RWPE2 (cell line): Measurements from ENCODE around the gene BLVRA.
A peak's percentile ranks its signal among the peaks of the same experiment; 100 is the strongest.
"Not testable (repeated sequence)": the region's sequence is repeated elsewhere in the genome, so short reads cannot be mapped to it uniquely, and the experiment has no call there.

Experiments used
- ATAC-seq: fragments of 200-7000 bp; cut with Tn5 transposase; 3 replicates; pipeline ENCODE4 v1.9.1; 2021; ENCODE audit warnings: low read depth
- DNase-seq: peaks from one replicate; pipeline ENCODE4 v3.0.0-alpha.2; 2020; ENCODE audit warnings: low spot score
- H3K27ac ChIP-seq: fragments of 450-650 bp; 2 replicates; pipeline ENCODE4 v1.5.1; 2017; ENCODE audit warnings: mild to moderate bottlenecking; ENCODE audit not compliant: poor library complexity, severe bottlenecking
- H3K27me3 ChIP-seq: fragments of 250-450 bp; sonication (Bioruptor Pico); 2 replicates; pipeline ENCODE4 v1.5.1; 2021; ENCODE audit warnings: mild to moderate bottlenecking, moderate library complexity; ENCODE audit not compliant: insufficient read depth, poor library complexity, severe bottlenecking
- H3K36me3 ChIP-seq: fragments of 250-450 bp; sonication (Bioruptor Pico); 2 replicates; pipeline ENCODE4 v1.5.1; 2020; ENCODE audit warnings: low read depth, mild to moderate bottlenecking, moderate library complexity
- H3K4me1 ChIP-seq: fragments of 250-450 bp; sonication (Bioruptor Pico); 2 replicates; pipeline ENCODE4 v1.5.1; 2021; ENCODE audit warnings: mild to moderate bottlenecking, moderate library complexity; ENCODE audit not compliant: insufficient read depth, poor library complexity, severe bottlenecking
- H3K4me3 ChIP-seq: fragments of 250-450 bp; sonication (Bioruptor Pico); 2 replicates; pipeline ENCODE4 v1.5.1; 2021; ENCODE audit warnings: mild to moderate bottlenecking, moderate library complexity; ENCODE audit not compliant: severe bottlenecking
- H3K9me3 ChIP-seq: fragments of 250-450 bp; sonication (Bioruptor Pico); 2 replicates; pipeline ENCODE4 v1.5.1; 2021; ENCODE audit warnings: mild to moderate bottlenecking, moderate library complexity; ENCODE audit not compliant: severe bottlenecking
- TF ChIP-seq, protein P1 (sequence below): fragments of 450-650 bp; IDR thresholded peaks from one replicate; pipeline ENCODE4 v1.5.1; 2017; ENCODE audit warnings: mild to moderate bottlenecking, moderate library complexity; ENCODE audit not compliant: poor library complexity, severe bottlenecking

The BLVRA gene, protein sequence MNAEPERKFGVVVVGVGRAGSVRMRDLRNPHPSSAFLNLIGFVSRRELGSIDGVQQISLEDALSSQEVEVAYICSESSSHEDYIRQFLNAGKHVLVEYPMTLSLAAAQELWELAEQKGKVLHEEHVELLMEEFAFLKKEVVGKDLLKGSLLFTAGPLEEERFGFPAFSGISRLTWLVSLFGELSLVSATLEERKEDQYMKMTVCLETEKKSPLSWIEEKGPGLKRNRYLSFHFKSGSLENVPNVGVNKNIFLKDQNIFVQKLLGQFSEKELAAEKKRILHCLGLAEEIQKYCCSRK

DNA sequence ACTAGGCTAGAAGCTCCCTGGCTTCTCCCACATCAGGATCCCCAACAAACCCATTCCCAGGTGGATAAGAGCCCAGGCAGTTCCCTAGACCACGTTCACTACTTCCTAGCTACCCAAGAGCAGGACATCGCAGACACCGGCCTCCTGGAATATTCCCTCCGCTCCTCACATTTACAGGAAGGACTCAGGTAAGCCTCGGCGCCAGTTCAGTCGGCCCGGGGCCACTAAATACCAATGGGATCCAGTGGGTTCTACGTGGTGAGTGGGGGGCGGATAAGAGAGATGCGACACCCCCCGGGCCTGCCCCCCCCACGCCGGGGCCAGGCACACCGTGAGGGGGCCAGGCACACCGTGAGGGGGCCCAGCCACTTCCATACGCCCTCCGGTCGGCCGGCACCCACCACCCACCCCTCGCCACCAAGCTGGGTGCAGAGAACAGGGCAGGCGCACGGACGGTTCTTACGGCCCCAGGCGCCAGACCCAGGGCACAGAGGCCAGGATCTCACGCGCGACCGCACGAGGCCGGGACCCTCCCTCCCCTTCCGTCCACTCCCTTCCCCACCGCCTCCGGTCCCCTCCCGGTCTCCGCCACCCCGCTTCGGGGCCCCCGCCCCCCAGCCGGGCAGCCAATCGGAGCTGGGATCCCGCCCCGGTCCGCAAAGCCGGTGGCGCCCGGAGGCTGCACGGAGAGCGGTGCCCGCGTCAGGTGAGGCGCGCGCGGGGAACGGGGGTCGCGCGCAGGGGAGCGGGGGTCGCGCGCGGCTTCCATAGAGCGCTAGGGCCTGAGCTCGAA, at the start of gene BLVRA:
BLVRA (plus strand) TSS at position 652 of the 793 bp plus-strand sequence. CDS start 12,479 bp downstream, outside the sequence.
- peak; percentile 63 for ATAC-seq
- DNase-seq = no peak
- peaks cover 13% of the 10 kb centered on the region for H3K4me1 ChIP-seq
- H3K36me3 ChIP-seq = no peaks in the 10 kb centered on the region; the same call in 1 of the 2 replicates
- H3K27ac ChIP-seq = peak within 1 kb of the TSS; percentile 7
- TF ChIP-seq, protein P1, sequence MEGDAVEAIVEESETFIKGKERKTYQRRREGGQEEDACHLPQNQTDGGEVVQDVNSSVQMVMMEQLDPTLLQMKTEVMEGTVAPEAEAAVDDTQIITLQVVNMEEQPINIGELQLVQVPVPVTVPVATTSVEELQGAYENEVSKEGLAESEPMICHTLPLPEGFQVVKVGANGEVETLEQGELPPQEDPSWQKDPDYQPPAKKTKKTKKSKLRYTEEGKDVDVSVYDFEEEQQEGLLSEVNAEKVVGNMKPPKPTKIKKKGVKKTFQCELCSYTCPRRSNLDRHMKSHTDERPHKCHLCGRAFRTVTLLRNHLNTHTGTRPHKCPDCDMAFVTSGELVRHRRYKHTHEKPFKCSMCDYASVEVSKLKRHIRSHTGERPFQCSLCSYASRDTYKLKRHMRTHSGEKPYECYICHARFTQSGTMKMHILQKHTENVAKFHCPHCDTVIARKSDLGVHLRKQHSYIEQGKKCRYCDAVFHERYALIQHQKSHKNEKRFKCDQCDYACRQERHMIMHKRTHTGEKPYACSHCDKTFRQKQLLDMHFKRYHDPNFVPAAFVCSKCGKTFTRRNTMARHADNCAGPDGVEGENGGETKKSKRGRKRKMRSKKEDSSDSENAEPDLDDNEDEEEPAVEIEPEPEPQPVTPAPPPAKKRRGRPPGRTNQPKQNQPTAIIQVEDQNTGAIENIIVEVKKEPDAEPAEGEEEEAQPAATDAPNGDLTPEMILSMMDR = no peak
- no peaks in the 10 kb centered on the region for H3K27me3 ChIP-seq
- H3K4me3 ChIP-seq = peak within 1 kb of the TSS; percentile 69
- H3K9me3 ChIP-seq = no peaks in the 10 kb centered on the region

DNA sequence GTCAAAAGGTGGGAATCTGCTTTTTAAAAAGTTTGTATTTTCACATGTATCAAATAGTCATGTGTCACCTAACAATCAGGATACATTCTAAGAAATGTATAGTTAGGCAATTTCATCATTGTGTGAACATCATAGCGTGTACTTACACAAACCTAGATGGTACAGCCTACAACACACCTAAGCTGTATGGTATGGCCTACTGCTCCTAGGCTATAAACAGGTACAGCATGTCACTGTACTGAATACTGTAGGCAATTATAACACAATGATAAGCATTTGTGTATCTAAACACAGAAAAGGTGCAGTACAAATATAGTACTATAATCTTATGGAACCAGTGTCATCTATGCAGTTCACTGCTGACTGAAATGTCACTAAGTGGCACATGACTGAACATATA, 47.0 kb upstream of the BLVRA start:
- ATAC-seq = no peak
- H3K4me3 ChIP-seq = no peak overlapping the region
- no peaks in the 10 kb centered on the region for H3K4me1 ChIP-seq
- H3K27ac ChIP-seq = no peak overlapping the region
- H3K9me3 ChIP-seq = peaks cover 3% of the 10 kb centered on the region
- peaks cover 12% of the 10 kb centered on the region for H3K36me3 ChIP-seq
- H3K27me3 ChIP-seq = no peaks in the 10 kb centered on the region
- TF ChIP-seq, protein P1 = no peak
- DNase-seq = no peak

DNA sequence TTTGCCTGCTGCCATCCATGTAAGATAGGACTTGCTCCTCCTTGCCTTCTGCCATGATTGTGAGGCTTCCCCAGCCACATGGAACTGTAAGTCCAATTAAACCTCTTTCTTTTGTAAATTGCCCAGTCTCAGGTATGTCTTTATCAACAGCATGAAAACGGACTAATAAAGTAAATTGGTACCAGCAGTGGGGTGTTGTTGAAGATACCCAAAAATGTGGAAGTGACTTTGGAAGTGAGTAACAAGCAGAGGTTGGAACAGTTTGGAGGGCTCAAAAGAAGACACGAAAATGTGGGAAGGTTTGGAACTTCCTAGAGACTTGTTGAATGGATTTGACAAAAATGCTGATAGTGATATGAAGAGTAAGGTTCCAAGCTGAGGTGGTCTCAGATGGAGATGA, 42.5 kb upstream of the BLVRA start:
- not testable (repeated sequence) for H3K27ac ChIP-seq, H3K4me3 ChIP-seq, ATAC-seq, H3K9me3 ChIP-seq, H3K27me3 ChIP-seq, DNase-seq, H3K4me1 ChIP-seq
- peaks cover 13% of the 10 kb centered on the region for H3K36me3 ChIP-seq

DNA sequence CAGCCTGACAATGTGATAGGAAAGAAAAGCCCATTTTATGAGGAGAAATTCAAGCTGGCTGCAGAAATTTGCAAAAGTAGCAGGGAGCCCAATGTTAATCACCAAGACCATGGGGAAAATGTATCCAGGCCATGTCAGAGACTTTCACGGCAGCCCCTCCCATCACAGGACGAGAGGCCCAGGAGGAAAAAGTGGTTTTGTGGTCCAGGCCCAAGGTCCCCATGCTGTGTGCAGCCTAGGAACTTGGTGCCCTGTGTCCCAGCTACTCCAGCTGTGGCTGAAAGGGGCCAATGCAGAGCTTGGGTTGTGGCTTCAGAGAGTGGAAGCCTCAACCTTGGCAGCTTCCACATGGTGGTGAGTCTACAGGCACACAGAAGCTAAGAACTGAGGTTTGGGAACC, 41.9 kb upstream of the BLVRA start:
- peaks cover 15% of the 10 kb centered on the region for H3K36me3 ChIP-seq
- no peaks in the 10 kb centered on the region for H3K27me3 ChIP-seq
- no peaks in the 10 kb centered on the region for H3K9me3 ChIP-seq
- peaks cover 8% of the 10 kb centered on the region for H3K4me1 ChIP-seq
- H3K27ac ChIP-seq = no peak overlapping the region
- H3K4me3 ChIP-seq = no peak overlapping the region
- no peak for ATAC-seq
- DNase-seq = no peak
- TF ChIP-seq, protein P1 = no peak

DNA sequence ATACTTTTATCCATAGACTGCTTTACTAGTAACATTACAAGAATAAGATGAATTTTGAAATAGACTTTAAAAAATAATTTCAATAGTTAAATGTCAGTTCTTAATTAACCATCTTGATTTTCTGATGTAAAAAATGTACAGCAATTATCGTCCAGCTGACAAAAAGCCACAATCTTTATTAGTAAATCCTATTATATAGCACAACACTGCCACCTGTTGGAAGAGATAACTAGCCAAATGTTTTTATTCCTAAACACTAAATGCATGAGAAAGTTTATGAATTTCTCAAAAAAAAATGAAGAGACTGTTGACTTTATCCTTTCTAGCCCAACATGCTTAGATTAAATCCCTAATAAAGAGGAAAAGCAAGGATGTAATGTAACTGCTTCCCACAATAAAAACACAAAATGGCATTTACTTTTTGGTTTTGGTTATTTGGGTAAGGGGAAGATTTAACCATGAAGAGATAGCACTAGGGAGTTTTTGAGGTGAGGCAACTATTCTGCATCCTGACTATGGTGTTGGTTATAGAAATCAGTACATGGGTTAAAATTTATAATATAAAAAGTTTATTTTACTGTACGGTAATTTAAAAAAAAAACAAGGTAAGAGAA, 37.2 kb upstream of the BLVRA start:
- Histone ChIP-seq H3K4me1 (peaks cover 10% of the 10 kb centered on the region), H3K27ac (no peak overlapping the region), H3K4me3 (no peak overlapping the region), H3K9me3 (no peaks in the 10 kb centered on the region), H3K27me3 (no peaks in the 10 kb centered on the region), H3K36me3 (peaks cover 12% of the 10 kb centered on the region)
- DNase-seq (no peak), ATAC-seq (no peak)
- TF ChIP-seq, protein P1 = peak; percentile 85
